Suprapubic skin (tissue), 3 donors: ENCODE measurements around the gene PTTG1IP.

Experiments
- CTCF ChIP-seq, 2 donors: fragments of 200-600 bp in 1 of 2; fragments of 450-650 bp in 1 of 2; sonication (generic) in 1 of 2; IDR thresholded peaks; one replicate each; pipeline ENCODE4 v1.5.1; 2016 to 2019; ENCODE audit warnings: antibody characterized with exemption in 2 of 2, mild to moderate bottlenecking in 1 of 2, moderate library complexity in 1 of 2
- POLR2A ChIP-seq, 2 donors: fragments of 450-650 bp; IDR thresholded peaks; one replicate each; pipeline ENCODE4 v1.6.1; 2017; ENCODE audit warnings: antibody characterized with exemption in 2 of 2, mild to moderate bottlenecking in 2 of 2, moderate library complexity in 2 of 2

- TF ChIP-seq CTCF (IDR thresholded peaks at IDR 0.05) (no peak), POLR2A (IDR thresholded peaks at IDR 0.05) (no peak)
These were observed 17.4 kb downstream of the PTTG1IP start for GRCh38 chr21:44856131-44856530.
